Epithelial cell of esophagus (primary cell): ENCODE data around the gene HK1.
"Not testable (repeated sequence)": the region's sequence is repeated elsewhere in the genome, so short reads cannot be mapped to it uniquely, and the experiment has no call there.

Experiments used
- DNase-seq: peaks from one replicate; pipeline ENCODE4 v3.0.0; 2010; ENCODE audit warnings: low read depth
- H3K4me3 ChIP-seq: 2 replicates; pipeline ENCODE4 v1.5.1; 2011; ENCODE audit warnings: mild to moderate bottlenecking, low read length, control low read depth
- TF ChIP-seq, protein P1 (sequence below): IDR thresholded peaks from 2 replicates; pipeline ENCODE4 v1.5.1; 2011; ENCODE audit warnings: low read depth, mild to moderate bottlenecking, low read length, control low read depth, inconsistent platforms; ENCODE audit not compliant: insufficient read depth; ENCODE audit errors: missing control alignments

HK1 gene

DNA sequence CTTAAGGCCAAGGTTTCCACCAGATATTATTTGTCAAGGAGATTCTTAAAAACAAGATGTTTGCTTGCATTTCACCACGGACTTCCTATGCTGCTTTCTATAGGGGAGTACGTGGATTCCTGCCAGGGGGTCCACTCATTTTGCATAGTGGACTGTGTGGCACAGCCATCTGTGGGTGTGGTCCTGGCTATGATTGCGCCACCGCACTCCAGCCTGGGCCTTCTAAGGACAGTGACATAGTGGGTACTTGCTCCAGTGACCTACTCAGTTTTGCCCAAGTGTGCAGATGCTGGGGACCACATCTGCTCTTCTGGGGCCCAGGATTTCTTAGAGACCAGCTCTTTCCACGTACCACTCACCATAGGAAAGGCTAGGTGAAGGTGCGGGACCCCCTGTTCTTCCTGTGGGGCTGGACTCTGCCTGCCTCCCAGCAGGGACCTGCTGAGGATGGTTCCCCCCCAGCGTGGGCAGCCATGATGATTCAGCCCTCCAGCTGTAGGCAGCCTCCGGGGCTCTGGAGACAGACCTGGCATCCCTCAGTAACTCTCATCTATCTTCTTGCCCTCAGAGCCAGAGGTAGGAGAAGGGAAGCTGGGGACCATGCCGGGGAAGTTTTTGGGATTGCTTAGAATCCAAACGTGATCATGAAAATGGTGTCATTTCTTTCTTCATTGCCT is 42.9 kb downstream of the HK1 start:
- TF ChIP-seq, protein P1, sequence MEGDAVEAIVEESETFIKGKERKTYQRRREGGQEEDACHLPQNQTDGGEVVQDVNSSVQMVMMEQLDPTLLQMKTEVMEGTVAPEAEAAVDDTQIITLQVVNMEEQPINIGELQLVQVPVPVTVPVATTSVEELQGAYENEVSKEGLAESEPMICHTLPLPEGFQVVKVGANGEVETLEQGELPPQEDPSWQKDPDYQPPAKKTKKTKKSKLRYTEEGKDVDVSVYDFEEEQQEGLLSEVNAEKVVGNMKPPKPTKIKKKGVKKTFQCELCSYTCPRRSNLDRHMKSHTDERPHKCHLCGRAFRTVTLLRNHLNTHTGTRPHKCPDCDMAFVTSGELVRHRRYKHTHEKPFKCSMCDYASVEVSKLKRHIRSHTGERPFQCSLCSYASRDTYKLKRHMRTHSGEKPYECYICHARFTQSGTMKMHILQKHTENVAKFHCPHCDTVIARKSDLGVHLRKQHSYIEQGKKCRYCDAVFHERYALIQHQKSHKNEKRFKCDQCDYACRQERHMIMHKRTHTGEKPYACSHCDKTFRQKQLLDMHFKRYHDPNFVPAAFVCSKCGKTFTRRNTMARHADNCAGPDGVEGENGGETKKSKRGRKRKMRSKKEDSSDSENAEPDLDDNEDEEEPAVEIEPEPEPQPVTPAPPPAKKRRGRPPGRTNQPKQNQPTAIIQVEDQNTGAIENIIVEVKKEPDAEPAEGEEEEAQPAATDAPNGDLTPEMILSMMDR = no peak
- no peak for DNase-seq
- peak overlapping the region; percentile 96 for H3K4me3 ChIP-seq

DNA sequence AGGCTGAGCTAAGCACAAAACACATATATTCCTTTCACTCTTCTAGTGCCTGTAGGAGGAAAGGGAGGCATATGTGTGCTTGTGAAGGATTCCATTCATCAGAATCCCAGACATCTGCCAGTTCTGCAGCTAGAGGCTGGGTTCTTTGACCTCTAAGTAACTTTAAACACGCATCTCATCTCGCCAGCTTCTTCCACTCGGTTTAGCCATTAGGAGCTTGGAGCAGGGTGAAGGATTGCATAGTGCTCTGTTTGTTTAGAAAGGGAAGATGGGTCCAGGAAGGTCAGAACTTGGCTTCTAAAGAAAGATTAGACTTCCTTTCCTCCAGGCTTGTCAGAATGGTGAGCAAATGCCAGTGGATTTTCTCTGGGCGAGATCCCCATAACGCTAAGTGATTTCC is 43.6 kb downstream of the HK1 start:
- no peak overlapping the region for H3K4me3 ChIP-seq
- TF ChIP-seq, protein P1 = no peak
- no peak for DNase-seq

DNA sequence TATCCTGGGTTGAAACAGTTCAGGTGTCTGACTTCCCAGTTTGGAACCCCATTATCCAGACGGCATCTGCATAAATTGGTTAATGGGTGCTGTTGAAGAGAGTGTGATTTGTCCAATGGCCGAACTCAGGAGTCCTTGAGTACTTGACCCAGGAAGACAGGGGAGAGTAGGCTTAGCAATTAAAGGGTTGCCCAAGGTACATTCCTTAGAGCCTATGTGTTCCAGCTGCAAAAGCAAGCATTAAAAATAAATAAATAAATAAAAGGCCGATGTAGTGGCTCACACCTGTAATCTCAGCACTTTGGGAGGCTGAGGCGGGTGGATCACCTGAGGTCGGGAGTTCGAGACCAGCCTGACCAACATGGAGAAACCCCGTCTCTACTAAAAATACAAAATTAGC is 44.0 kb downstream of the HK1 start:
- not testable (repeated sequence) for H3K4me3 ChIP-seq
- peak; percentile 57 for DNase-seq

DNA sequence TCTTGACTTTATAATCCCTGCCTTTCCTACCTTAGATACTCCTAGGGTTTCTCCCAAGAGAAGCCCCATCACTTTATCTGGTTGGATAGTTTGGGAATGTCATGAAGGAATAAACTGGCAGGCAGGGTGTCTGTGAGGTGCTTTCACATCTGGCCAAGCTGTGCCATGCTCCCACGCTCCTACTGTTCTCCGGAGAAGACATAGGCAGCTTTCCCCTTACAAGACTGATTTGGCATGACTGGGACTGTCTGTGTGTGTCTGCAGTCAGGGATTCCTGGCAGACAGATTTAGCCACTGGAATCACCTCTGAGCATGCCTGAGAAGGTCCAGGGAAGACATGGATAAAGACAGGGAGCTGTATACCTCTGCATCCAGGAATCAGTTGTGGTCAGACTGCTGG is 45.3 kb downstream of the HK1 start:
- TF ChIP-seq, protein P1 = no peak
- no peak for DNase-seq
- H3K4me3 ChIP-seq = no peak overlapping the region

DNA sequence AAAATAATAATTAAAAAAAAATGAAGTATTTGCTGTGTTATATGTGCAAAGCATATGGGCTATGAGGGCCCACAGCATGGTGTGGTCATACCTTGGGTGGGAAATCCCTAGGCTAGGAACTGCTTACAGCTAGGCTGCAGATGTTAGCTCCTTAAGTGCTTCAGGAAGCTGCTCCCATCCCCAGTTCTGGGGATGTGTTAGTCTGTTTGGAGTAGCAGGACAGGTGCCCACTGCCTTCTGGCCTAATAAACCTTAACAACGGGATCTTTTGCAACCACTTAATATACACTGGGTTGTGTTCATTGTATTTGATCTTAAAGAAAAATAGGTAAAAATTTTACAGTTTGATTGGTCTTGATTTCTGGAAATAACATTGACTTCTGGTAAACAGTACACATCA is 46.3 kb downstream of the HK1 start:
- DNase-seq = no peak
- H3K4me3 ChIP-seq = no peak overlapping the region
- TF ChIP-seq, protein P1 = no peak

DNA sequence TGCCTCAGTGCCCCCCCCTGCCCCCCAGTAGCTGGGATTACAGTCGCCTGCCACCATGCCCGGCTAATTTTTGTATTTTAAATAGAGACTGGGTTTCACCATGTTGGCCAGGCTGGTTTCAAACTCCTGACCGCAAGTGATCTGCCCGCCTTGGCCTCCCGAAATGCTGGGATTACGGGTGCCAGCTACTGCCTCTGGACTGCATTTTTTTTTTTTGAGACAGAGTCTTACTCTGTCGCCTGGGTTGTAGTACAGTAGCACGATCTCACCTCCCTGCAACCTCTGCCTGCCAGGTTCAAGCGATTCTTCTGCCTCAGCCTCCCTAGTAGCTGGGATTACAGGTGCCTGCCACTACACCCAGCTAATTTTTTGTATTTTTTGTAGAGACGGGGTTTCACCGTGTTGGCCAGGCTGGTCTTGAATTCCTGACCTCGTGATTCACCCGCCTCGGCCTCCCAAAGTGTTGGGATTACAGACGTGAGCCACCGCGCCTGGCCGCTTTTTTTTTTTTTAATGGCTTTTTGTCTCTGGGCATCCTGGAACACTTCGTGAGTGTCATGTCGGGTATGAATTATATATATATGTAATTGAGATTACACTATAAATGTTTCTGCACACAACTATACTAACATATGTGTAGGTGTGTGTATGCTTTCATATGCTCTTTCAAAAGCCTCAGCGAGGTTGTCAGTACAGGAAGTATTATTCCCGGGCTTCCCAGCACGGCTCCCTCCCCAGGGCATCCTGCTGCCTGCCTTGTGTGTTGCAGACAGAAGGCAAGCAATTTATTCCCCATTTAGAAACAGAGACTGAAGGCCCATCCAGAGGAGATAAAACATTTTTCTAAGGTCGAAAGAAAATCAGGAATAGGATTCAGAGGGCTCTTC is 47.6 kb downstream of the HK1 start:
- peak; percentile 57 for DNase-seq
- not testable (repeated sequence) for H3K4me3 ChIP-seq
- TF ChIP-seq, protein P1 = peak; percentile 17

DNA sequence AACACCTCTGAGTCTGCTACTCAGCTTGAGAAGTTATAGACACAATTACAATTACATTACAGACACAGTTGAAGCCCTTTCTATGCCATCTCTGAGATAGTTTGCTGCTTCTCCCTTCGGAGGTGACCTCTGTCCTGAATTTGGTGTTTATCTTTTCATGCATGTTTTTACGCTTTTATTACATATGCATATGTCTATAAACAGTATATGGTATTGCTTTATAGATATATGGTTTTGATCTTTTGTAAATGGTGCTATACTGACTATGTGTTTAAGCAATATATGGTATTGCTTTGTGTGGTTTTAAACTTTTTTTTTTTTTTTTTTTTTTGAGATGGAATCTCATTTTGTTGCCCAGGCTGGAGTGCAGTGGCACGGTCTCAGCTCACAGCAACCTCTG is 48.4 kb downstream of the HK1 start:
- no peak for DNase-seq
- TF ChIP-seq, protein P1 = no peak
- H3K4me3 ChIP-seq = no peak overlapping the region
